GM20000 (cell line): ENCODE results near the gene CYB5B.
A peak's percentile ranks its signal among the peaks of the same experiment; 100 is the strongest.

Source experiments
- DNase-seq: peaks from one replicate; pipeline ENCODE4 v3.0.0; 2012; ENCODE audit warnings: low spot score
- TF ChIP-seq, protein P1 (sequence below): IDR thresholded peaks from 2 replicates; pipeline ENCODE4 v1.5.1; 2012; ENCODE audit warnings: mild to moderate bottlenecking, control low read depth; ENCODE audit errors: extremely low read depth, missing control alignments

CYB5B gene

DNA sequence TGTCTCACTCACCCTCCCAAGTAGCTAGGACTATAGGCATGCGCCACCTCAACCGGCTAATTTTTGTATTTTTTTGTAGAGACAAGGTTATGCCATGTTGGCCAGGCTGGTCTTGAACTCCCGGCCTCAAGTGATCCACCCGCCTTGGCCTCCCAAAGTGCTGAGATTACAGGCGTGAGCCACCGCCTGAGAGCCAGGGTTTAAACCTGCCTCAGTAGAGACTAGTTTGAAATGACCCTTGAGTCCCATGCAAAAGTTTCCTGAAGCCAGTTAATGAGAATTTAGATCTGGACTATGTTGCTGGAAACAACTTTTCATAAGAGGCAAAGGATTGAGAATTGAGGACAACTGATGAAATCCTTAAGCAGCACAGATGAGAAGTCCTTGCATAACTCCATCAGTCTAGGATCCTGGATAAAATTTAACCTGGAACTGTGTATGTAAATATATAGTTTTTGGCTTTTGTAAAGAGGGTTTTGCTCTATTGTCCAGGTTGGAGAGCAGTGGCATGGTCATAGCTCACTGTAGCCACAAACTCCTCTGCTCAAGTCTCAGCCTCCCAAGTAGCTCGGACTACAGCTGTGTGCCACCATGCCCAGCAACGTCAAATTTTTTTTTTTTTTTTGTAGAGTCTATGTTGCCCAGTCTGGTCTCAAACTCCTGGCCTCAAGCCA is 43.2 kb downstream of the CYB5B start:
- DNase-seq = no peak
- TF ChIP-seq, protein P1, sequence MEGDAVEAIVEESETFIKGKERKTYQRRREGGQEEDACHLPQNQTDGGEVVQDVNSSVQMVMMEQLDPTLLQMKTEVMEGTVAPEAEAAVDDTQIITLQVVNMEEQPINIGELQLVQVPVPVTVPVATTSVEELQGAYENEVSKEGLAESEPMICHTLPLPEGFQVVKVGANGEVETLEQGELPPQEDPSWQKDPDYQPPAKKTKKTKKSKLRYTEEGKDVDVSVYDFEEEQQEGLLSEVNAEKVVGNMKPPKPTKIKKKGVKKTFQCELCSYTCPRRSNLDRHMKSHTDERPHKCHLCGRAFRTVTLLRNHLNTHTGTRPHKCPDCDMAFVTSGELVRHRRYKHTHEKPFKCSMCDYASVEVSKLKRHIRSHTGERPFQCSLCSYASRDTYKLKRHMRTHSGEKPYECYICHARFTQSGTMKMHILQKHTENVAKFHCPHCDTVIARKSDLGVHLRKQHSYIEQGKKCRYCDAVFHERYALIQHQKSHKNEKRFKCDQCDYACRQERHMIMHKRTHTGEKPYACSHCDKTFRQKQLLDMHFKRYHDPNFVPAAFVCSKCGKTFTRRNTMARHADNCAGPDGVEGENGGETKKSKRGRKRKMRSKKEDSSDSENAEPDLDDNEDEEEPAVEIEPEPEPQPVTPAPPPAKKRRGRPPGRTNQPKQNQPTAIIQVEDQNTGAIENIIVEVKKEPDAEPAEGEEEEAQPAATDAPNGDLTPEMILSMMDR = no peak

GRCh38 chr16:69469807-69470561 is 45.6 kb downstream of the CYB5B start:
- TF ChIP-seq, protein P1 = no peak
- peak; percentile 56 for DNase-seq

- DNase-seq = no peak
- TF ChIP-seq, protein P1 = no peak
Observed at GRCh38 chr16:69471121-69471520, 46.7 kb downstream of the CYB5B start.

GRCh38 chr16:69474408-69474807 is 50.0 kb downstream of the CYB5B start:
- TF ChIP-seq, protein P1 = no peak
- no peak for DNase-seq

DNA sequence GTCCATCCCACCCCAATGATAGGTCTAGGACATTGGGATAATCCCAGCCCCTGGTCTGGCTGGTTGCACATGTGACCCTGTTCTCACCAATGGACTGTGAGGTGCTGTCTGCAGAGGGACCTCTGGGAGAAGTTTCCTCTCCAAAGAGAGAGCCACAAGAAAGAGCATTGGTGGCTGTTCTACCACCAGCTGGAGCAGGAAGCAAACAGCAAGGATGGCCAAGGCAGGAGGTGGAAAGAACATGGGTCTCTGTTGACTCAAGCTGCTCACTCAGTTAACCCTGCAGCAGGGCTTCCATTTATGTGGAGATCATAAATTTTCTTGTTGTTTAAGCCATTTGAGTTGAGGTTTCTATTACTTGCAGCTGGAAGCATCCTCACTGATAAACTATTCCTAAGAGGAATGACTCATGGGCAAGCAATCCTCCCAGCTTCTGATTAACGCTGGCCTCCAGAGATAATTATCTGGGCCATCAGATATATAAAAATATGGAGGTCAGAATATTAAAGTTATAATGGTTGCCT is 52.6 kb downstream of the CYB5B start:
- DNase-seq = no peak
- TF ChIP-seq, protein P1 = no peak

DNA sequence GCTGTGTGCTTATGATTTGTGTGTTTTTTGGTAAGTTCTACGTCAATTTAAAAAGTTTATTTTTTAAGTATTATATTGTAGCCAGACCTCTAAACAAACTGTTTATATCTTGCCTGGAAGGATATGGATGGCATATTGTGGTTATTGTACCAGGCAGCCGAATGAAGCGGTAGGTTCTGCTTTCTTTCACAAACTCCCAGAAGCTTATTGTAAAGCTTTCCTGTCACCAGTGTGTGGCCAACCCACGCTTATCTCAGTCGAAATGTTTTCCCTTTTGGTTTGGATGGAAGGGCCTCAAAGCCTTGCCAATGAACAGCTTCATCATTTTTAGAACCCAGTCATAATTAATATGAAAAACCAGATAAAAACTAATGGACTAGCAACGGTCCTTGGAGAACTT is 53.1 kb downstream of the CYB5B start:
- no peak for DNase-seq
- TF ChIP-seq, protein P1 = no peak

- TF ChIP-seq, protein P1 = no peak
- no peak for DNase-seq
Observed at GRCh38 chr16:69478685-69479084, 54.3 kb downstream of the CYB5B start.
